SK-N-SH (cell line): ENCODE measurements around the gene BAIAP2. TPM values are rescaled to one million over a fixed set of nuclear protein-coding genes. Genes with fewer than 3 reads are reported as not detected.

Experiments used
- CTCF ChIA-PET: fragments of 300-600, 350-600 bp; formaldehyde crosslinking; extraction: SDS; loops from one replicate; lab custom pipeline; 2021; lab: Yijun Ruan, JAX
- POLR2A ChIA-PET: fragments of 350-600 bp; sonication (Branson Sonifier 250); formaldehyde crosslinking; extraction: SDS; loops from one replicate; lab custom pipeline; 2020; ENCODE audit warnings: antibody characterized with exemption, inconsistent platforms; lab: Yijun Ruan, JAX
- DNase-seq: peaks from one replicate; pipeline ENCODE4 v3.0.0; 2012
- H2AFZ ChIP-seq: fragments of 200-600 bp; sonication (generic); 2 replicates; pipeline ENCODE4 v1.8.1; 2016; ENCODE audit warnings: antibody characterized with exemption, mild to moderate bottlenecking, low read depth
- H3F3A ChIP-seq: fragments of 200-600 bp; sonication (generic); replicated peaks from 2 replicates; pipeline ENCODE3; 2016; ENCODE audit warnings: antibody characterized with exemption, mild to moderate bottlenecking; ENCODE audit not compliant: insufficient read depth
- H3K27ac ChIP-seq, 2 experiments: fragments of 200-500 bp in 1 of 2; fragments of 200-600 bp in 1 of 2; sonication (Bioruptor generic) in 1 of 2; sonication (generic), shearing (Covaris generic) in 1 of 2; 2 replicates each; pipeline versions ENCODE4 v1.5.1 to v1.6.1; 2014 to 2016; ENCODE audit warnings: low read depth in 2 of 2, inconsistent platforms in 1 of 2, low read length in 1 of 2, mild to moderate bottlenecking in 1 of 2, mixed read lengths in 1 of 2
- H3K27me3 ChIP-seq: fragments of 200-600 bp; sonication (generic), shearing (Covaris generic); 2 replicates; pipeline ENCODE4 v1.6.1; 2016; ENCODE audit warnings: mixed run types; ENCODE audit not compliant: insufficient read depth
- H3K36me3 ChIP-seq, 2 experiments: fragments of 200-500 bp in 1 of 2; fragments of 200-600 bp in 1 of 2; sonication (Bioruptor generic) in 1 of 2; sonication (generic) in 1 of 2; replicated peaks in 1 of 2; 2 replicates each; pipeline versions ENCODE3 to v1.5.1; 2014 to 2016; ENCODE audit warnings: low read length in 1 of 2, mild to moderate bottlenecking in 1 of 2; ENCODE audit not compliant: insufficient read depth in 2 of 2, control insufficient read depth in 1 of 2
- H3K4me1 ChIP-seq, 2 experiments: fragments of 200-500 bp in 1 of 2; fragments of 200-600 bp in 1 of 2; sonication (Bioruptor generic) in 1 of 2; sonication (generic), shearing (Covaris generic) in 1 of 2; 2 replicates each; pipeline versions ENCODE4 v1.5.1 to v1.6.1; 2014 to 2016; ENCODE audit warnings: low read depth in 1 of 2, low read length in 1 of 2, mixed run types in 1 of 2; ENCODE audit not compliant: insufficient read depth in 2 of 2, control insufficient read depth in 1 of 2
- H3K4me2 ChIP-seq: fragments of 200-600 bp; sonication (generic), shearing (Covaris generic); 2 replicates; pipeline ENCODE4 v1.6.1; 2017; ENCODE audit warnings: mixed run types
- H3K4me3 ChIP-seq, 2 experiments: fragments of 200-500 bp in 1 of 2; fragments of 200-600 bp in 1 of 2; sonication (Bioruptor generic) in 1 of 2; sonication (generic), shearing (Covaris generic) in 1 of 2; 2 replicates each; pipeline versions ENCODE4 v1.5.1 to v1.8.1; 2014 to 2016; ENCODE audit warnings: low read depth in 2 of 2, inconsistent platforms in 1 of 2, low read length in 1 of 2, mild to moderate bottlenecking in 1 of 2, mixed read lengths in 1 of 2, moderate library complexity in 1 of 2
- H3K79me2 ChIP-seq: fragments of 200-600 bp; sonication (generic); 2 replicates; pipeline ENCODE4 v1.8.1; 2017; ENCODE audit warnings: mild to moderate bottlenecking; ENCODE audit not compliant: insufficient read depth
- H3K9ac ChIP-seq: fragments of 200-600 bp; sonication (generic); 2 replicates; pipeline ENCODE4 v1.6.1; 2017; ENCODE audit warnings: mixed run types
- H3K9me2 ChIP-seq: fragments of 200-600 bp; sonication (generic); 2 replicates; pipeline ENCODE4 v1.6.1; 2017; ENCODE audit warnings: mixed run types
- H3K9me3 ChIP-seq: fragments of 200-600 bp; sonication (generic); 2 replicates; pipeline ENCODE4 v1.6.1; 2017; ENCODE audit warnings: mixed run types, mild to moderate bottlenecking, moderate library complexity
- H4K20me1 ChIP-seq: fragments of 200-600 bp; sonication (generic); 2 replicates; pipeline ENCODE4 v1.6.1; 2017; ENCODE audit warnings: mild to moderate bottlenecking, mixed run types; ENCODE audit not compliant: insufficient read depth
- ELF1 ChIP-seq: IDR thresholded peaks from 2 replicates; pipeline ENCODE4 v1.4.0; 2012
- EP300 ChIP-seq, 2 experiments: IDR thresholded peaks; 2 replicates each; pipeline versions ENCODE4 v1.4.0 to v1.6.1; 2012; ENCODE audit warnings: borderline replicate concordance in 1 of 2, low read depth in 1 of 2, low read length in 1 of 2
- EZH2phosphoT487 ChIP-seq: fragments of 200-600 bp; sonication (generic); IDR thresholded peaks from 2 replicates; pipeline ENCODE4 v1.6.1; 2017; ENCODE audit warnings: low read depth, mixed run types, mild to moderate bottlenecking, antibody characterized with exemption, moderate library complexity, borderline replicate concordance
- FOXM1 ChIP-seq: IDR thresholded peaks from 2 replicates; pipeline ENCODE4 v1.4.0; 2012; ENCODE audit warnings: low read depth, mild to moderate bottlenecking
- MEF2A ChIP-seq: IDR thresholded peaks from 2 replicates; pipeline ENCODE4 v1.4.0; 2012; ENCODE audit warnings: low read depth, borderline replicate concordance
- NFIC ChIP-seq: IDR thresholded peaks from 2 replicates; pipeline ENCODE4 v1.4.0; 2012; ENCODE audit warnings: borderline replicate concordance
- NRF1 ChIP-seq: IDR thresholded peaks from 2 replicates; pipeline ENCODE4 v1.6.1; 2012; ENCODE audit warnings: low read depth, mild to moderate bottlenecking, low read length
- RAD21 ChIP-seq: IDR thresholded peaks from 2 replicates; pipeline ENCODE4 v1.6.1; 2012; ENCODE audit warnings: mild to moderate bottlenecking, low read length
- RFX5 ChIP-seq: IDR thresholded peaks from 2 replicates; pipeline ENCODE4 v1.6.1; 2012; ENCODE audit warnings: mild to moderate bottlenecking, improper control_type of control experiment, low read length
- RXRA ChIP-seq: IDR thresholded peaks from 2 replicates; pipeline ENCODE4 v1.4.0; 2012; ENCODE audit warnings: low read depth, mild to moderate bottlenecking, borderline replicate concordance
- SIN3A ChIP-seq: IDR thresholded peaks from 2 replicates; pipeline ENCODE4 v1.6.1; 2012; ENCODE audit warnings: low read depth, mild to moderate bottlenecking, low read length, moderate library complexity, borderline replicate concordance
- SMC3 ChIP-seq: IDR thresholded peaks from 2 replicates; pipeline ENCODE4 v1.6.1; 2012; ENCODE audit warnings: low read depth, low read length, improper control_type of control experiment
- TAF1 ChIP-seq: IDR thresholded peaks from 2 replicates; pipeline ENCODE4 v1.6.1; 2012; ENCODE audit warnings: low read depth, mild to moderate bottlenecking, low read length, moderate library complexity, borderline replicate concordance
- TCF12 ChIP-seq: IDR thresholded peaks from 2 replicates; pipeline ENCODE4 v1.4.0; 2012
- TEAD4 ChIP-seq: IDR thresholded peaks from 2 replicates; pipeline ENCODE4 v1.4.0; 2012; ENCODE audit warnings: mild to moderate bottlenecking, borderline replicate concordance; ENCODE audit not compliant: insufficient read depth
- WGBS: methylation state at CpG from one replicate; pipeline ENCODE4 v1.1.6; 2017; ENCODE audit warnings: low lambda C conversion rate; 5-methylcytosine and 5-hydroxymethylcytosine counted together
- polyA plus RNA-seq, 3 experiments: library from polyadenylated mRNA; depleted of rRNA; stranded (reverse); fragments of >200 nt; gene quantifications; 2 replicates each; pipeline ENCODE4 v1.2.3, GENCODE V29; 2012
- TF ChIP-seq, protein P1 (sequence below): fragments of 150-350 bp; IDR thresholded peaks from 2 replicates; pipeline ENCODE4 v1.6.1; 2016; ENCODE audit warnings: mild to moderate bottlenecking, low read depth, low read length
- TF ChIP-seq, protein P2 (sequence below): IDR thresholded peaks from 2 replicates; pipeline ENCODE4; 2012
- TF ChIP-seq, protein P3 (sequence below): fragments of 150-350 bp; IDR thresholded peaks from 2 replicates; pipeline ENCODE4 v1.6.1; 2017; ENCODE audit warnings: antibody characterized with exemption, low read length, low read depth, borderline replicate concordance

BAIAP2 gene
- polyA plus RNA-seq, 1 of the 3 experiments (the other 2 are of a cell fraction): 19.8 TPM

DNA sequence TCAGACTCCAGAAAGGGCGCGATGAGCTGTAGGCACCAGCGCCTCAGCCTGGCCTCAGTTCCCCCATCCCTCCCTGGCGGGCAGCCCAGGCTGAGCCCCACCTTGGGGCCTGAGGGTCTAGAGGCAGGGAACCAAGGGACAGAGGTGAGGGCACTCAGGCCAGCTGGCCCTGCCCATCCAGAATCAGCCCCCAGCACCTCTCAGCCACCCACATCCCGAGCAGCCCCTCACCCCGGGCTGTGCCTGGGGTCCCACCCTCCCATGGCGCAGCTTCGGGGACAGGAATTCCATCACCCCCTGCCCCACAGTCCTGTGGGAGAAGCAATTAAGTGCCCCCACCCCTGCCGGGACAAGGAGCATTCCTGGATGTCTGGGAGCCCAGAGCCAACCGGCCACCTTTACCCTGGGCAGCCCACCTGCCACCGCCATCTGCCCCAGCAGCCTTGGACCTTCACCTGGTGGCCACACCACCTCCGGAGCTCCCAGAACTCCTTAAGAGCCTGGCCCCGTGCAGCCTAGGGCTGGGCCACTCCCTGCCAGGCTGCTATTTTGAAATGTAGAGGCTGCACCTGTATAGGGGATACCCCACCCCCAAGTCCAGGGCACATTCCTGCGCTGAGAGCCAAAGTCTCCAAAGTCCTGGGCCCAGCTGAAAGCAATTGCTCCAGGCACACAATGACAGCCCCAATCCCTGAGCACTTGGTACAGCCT lies 96.7 kb downstream of the BAIAP2 start (continued):
- TF ChIP-seq EZH2phosphoT487: no peak
- TF ChIP-seq RFX5: no peak
- TF ChIP-seq NFIC: no peak
- no peak for TF ChIP-seq NRF1
- TF ChIP-seq TAF1: no peak
- TF ChIP-seq RAD21: no peak
- TF ChIP-seq, protein P1, sequence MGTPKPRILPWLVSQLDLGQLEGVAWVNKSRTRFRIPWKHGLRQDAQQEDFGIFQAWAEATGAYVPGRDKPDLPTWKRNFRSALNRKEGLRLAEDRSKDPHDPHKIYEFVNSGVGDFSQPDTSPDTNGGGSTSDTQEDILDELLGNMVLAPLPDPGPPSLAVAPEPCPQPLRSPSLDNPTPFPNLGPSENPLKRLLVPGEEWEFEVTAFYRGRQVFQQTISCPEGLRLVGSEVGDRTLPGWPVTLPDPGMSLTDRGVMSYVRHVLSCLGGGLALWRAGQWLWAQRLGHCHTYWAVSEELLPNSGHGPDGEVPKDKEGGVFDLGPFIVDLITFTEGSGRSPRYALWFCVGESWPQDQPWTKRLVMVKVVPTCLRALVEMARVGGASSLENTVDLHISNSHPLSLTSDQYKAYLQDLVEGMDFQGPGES: no peak
- TF ChIP-seq, all 33 proteins: peak for 0

DNA sequence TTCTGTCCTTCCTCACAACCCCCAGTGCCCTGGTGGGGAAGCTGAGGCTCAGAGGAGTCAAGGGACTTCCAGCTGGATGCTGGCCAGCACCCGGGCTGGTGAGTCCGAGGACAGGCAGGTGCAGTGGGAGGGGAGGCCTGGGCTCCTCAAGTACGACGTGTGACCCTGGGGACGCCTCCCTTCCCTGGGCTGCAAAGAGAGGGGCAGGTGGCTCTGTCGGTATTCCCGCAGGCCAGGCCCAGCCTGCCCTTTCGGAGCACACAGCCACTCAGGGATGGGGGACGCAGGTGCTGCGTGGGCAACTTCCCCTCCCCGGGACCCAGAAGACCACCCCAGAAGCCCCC lies 97.2 kb downstream of the BAIAP2 start:
- Histone ChIP-seq H3K9me2 (no peaks in the 10 kb centered on the region), H3K4me2 (no peak overlapping the region), H3K9me3 (no peaks in the 10 kb centered on the region), H4K20me1 (no peaks in the 10 kb centered on the region), H3K36me3 (no peaks in the 10 kb centered on the region), H3K4me3 (no peak overlapping the region), H2AFZ (no peak overlapping the region), H3F3A (no peaks in the 10 kb centered on the region), H3K27me3 (peaks cover 6% of the 10 kb centered on the region; the same call in 1 of the 2 replicates), H3K9ac (no peak overlapping the region), H3K79me2 (no peaks in the 10 kb centered on the region), H3K4me1 (peaks cover 0 to 4% of the 10 kb centered on the region in 2 experiments; a peak in 1 of 4 replicates), H3K27ac (no peak overlapping the region)
- WGBS: 60% methylated on average over 11 of the region's 11 CpGs
- ChIA-PET POLR2A (interaction anchor here (0.8 to 1.5 kb wide), 2 partner anchors 9 to 10 kb away, joined by 3 to 4 read pairs; no protein-coding TSS in a partner anchor), CTCF (interaction anchor here (0.6 to 3.4 kb wide), 5 partner anchors 11 to 377 kb away, joined by 3 to 28 read pairs (median 3); no protein-coding TSS in a partner anchor)
- TF ChIP-seq, protein P2, sequence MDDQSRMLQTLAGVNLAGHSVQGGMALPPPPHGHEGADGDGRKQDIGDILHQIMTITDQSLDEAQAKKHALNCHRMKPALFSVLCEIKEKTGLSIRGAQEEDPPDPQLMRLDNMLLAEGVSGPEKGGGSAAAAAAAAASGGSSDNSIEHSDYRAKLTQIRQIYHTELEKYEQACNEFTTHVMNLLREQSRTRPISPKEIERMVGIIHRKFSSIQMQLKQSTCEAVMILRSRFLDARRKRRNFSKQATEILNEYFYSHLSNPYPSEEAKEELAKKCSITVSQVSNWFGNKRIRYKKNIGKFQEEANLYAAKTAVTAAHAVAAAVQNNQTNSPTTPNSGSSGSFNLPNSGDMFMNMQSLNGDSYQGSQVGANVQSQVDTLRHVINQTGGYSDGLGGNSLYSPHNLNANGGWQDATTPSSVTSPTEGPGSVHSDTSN: no peak
- no peak for TF ChIP-seq TEAD4
- no peak for TF ChIP-seq SMC3
- TF ChIP-seq EP300 (IDR thresholded peaks at IDR 0.05; ENCODE audit: borderline replicate concordance in 1 of 2, low read depth in 1 of 2, low read length in 1 of 2): no peak
- no peak for TF ChIP-seq MEF2A
- no peak for TF ChIP-seq FOXM1
- no peak for TF ChIP-seq SIN3A
- TF ChIP-seq, protein P3, sequence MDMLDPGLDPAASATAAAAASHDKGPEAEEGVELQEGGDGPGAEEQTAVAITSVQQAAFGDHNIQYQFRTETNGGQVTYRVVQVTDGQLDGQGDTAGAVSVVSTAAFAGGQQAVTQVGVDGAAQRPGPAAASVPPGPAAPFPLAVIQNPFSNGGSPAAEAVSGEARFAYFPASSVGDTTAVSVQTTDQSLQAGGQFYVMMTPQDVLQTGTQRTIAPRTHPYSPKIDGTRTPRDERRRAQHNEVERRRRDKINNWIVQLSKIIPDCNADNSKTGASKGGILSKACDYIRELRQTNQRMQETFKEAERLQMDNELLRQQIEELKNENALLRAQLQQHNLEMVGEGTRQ: no peak
- no peak for TF ChIP-seq EZH2phosphoT487
- no peak for TF ChIP-seq RAD21
- TF ChIP-seq ELF1: no peak
- no peak for TF ChIP-seq RXRA
- no peak for TF ChIP-seq TCF12
- no peak for DNase-seq
